Activated T-helper 2 cell treated with anti-CD3 and anti-CD28 coated beads, Interferon-gamma antibody, Interleukin-2, Interleukin-4, amounts not matched to agents 10 μg/mL and 5 μg/mL and 100 μg/mL, durations not matched to agents 14 hours and 24 hours and 36 hours (primary cell): ENCODE measurements around the gene ACBD6. TPM values are rescaled to one million over a fixed set of nuclear protein-coding genes. Genes with fewer than 3 reads are reported as not detected.

ENCODE experiments used
- DNase-seq: peaks from one replicate; pipeline ENCODE4 v3.0.0; 2021; ENCODE audit warnings: low spot score
- H3K27ac Mint-ChIP-seq: one replicate; pipeline ENCODE4 v1.8.0; 2021; ENCODE audit warnings: mixed read lengths
- H3K27me3 Mint-ChIP-seq: one replicate; pipeline ENCODE4 v1.8.0; 2021; ENCODE audit warnings: low read depth, mixed read lengths
- H3K36me3 Mint-ChIP-seq: one replicate; pipeline ENCODE4 v1.8.0; 2021; ENCODE audit warnings: low read depth, mixed read lengths
- H3K4me1 Mint-ChIP-seq: one replicate; pipeline ENCODE4 v1.8.0; 2021; ENCODE audit warnings: low read depth, mixed read lengths
- H3K4me3 Mint-ChIP-seq: one replicate; pipeline ENCODE4 v1.8.0; 2021; ENCODE audit warnings: low read depth, mild to moderate bottlenecking, moderate library complexity, mixed read lengths
- H3K9me3 Mint-ChIP-seq: one replicate; pipeline ENCODE4 v1.8.0; 2021; ENCODE audit warnings: mixed read lengths
- intact Hi-C: fragments of 100-400 bp; cut with micrococcal nuclease; formaldehyde crosslinking; loops from one replicate; pipeline ENCODE4 v1.15.1; 2023
- total RNA-seq: library from RNA; stranded (reverse); gene quantifications from 2 replicates; pipeline ENCODE4 v1.2.3, GENCODE V29; 2022

ACBD6 gene
- total RNA-seq, 1 donor from 2014 or later, result 48.9 TPM

DNA sequence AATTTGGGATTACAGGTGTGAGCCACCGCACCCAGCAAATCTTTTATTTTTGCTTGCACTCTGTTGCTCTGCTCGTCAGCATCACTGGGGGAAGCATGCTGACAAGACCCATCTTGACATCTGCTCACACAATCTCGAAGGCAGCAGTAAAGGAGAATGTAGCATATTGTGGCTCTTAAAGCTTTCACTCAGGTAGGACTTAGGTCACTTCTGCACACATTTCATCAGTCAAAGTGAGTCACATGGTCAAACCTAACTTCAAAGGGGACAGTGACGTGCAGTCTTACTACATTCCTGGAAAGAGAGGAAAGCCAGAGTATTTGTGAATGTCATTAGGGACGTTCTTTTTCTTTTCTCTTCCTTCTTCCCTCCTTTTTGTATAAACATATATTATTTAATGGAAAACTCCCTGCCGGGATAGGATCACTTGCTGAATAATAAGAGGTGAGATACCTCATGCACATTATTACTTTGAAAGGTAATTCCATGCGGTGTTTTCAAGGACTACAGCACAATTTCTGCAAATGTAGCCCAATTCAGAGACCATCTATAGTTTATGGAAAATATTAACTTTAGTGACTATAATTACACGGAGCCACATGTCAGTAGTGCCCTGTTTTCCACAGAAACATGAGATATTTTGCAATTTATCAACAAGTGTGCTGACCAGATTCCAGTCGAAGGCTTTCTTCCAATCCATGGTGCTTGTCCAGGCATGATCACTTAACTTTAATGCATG lies 19.3 kb upstream of the ACBD6 start:
- H3K27me3 Mint-ChIP-seq, result peaks cover 5% of the 10 kb centered on the region
- no peak overlapping the region for H3K27ac Mint-ChIP-seq
- no peak for DNase-seq
- H3K4me1 Mint-ChIP-seq, result peaks cover 3% of the 10 kb centered on the region
- intact Hi-C loops, result no loop called here
- H3K36me3 Mint-ChIP-seq, result no peaks in the 10 kb centered on the region
- H3K4me3 Mint-ChIP-seq, result no peak overlapping the region
- H3K9me3 Mint-ChIP-seq, result no peaks in the 10 kb centered on the region

DNA sequence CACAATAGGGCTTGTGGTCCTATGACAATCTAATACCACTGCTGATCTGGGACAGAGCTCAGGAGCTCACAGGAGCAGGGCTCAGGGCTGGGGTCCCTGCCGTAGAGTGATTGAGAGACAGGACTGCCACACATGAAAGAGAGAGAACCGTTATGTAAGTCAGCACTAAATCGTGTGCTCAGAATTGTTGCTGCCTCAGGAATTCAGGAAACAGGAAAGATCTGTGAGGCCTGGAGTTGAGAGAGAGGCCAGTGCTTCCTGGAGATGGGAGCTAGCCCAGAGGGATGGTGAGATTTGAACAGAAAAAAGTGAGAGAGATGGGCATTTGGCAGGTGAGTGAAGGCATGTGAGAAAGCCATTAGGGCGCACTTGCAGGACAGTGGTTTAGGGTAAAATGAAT lies 17.5 kb upstream of the ACBD6 start:
- no peaks in the 10 kb centered on the region for H3K36me3 Mint-ChIP-seq
- peaks cover 1% of the 10 kb centered on the region for H3K4me1 Mint-ChIP-seq
- H3K9me3 Mint-ChIP-seq, result no peaks in the 10 kb centered on the region
- H3K27me3 Mint-ChIP-seq, result peaks cover 3% of the 10 kb centered on the region
- no peak overlapping the region for H3K27ac Mint-ChIP-seq
- no peak for DNase-seq
- intact Hi-C loops, result loop anchor here (5.0 kb wide), 2 partner anchors 112 to 342 kb away; partner anchors contain the start of gene XPR1
- H3K4me3 Mint-ChIP-seq, result no peak overlapping the region

DNA sequence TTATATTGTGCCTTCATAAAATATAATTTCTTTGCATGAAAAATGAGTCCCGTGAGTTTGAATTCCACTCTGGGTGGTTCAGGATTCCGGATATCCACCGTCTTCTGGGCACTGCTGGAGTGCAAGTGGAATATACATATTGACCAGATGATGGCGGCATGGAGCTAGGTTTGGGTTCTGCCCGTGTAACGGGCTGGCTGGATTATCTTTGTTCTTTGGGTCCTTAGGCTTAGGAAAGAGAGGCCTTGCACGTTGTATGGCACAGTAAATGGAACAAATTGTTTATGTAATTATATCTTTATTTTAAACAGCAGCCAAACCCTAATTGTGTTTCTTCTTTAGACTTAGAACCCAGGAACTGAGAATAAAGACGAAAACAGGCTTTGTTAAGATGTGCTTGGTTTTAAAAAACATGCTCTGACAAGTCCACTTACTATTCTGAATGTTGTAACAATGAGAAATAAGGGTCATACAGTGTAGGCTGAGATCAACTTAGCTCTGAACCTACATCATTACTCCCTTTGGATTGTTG lies 13.5 kb upstream of the ACBD6 start:
- peaks cover 11% of the 10 kb centered on the region for H3K27me3 Mint-ChIP-seq
- peak; percentile 30 for DNase-seq
- no peaks in the 10 kb centered on the region for H3K9me3 Mint-ChIP-seq
- intact Hi-C loops, result loop anchor here (5.0 kb wide), 2 partner anchors 116 to 346 kb away; partner anchors contain the start of gene XPR1
- no peaks in the 10 kb centered on the region for H3K36me3 Mint-ChIP-seq
- no peak overlapping the region for H3K27ac Mint-ChIP-seq
- H3K4me1 Mint-ChIP-seq, result peaks cover 1% of the 10 kb centered on the region
- H3K4me3 Mint-ChIP-seq, result no peak overlapping the region

DNA sequence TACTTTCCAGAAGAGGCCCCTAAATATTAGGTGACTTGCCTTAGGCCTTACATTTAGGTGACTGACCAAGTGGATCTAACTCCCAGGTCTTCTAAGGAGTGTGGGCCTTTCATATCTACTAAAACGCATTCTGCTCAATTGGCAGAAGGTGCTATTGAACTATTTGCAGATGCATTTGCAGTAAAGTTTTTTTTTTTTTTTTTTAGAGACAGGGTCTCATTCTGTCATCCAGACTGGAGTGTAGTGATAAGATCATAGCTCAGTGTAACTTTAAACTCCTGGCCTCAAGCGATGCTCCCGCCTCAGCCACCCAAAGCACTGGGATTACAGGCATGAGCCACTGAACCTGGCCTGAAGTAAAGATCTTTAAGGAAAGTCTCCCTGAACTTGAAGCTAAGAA lies 13.0 kb upstream of the ACBD6 start:
- peaks cover 1% of the 10 kb centered on the region for H3K4me1 Mint-ChIP-seq
- H3K4me3 Mint-ChIP-seq, result no peak overlapping the region
- H3K27ac Mint-ChIP-seq, result no peak overlapping the region
- no peaks in the 10 kb centered on the region for H3K36me3 Mint-ChIP-seq
- DNase-seq, result no peak
- no peaks in the 10 kb centered on the region for H3K9me3 Mint-ChIP-seq
- H3K27me3 Mint-ChIP-seq, result peaks cover 13% of the 10 kb centered on the region
- intact Hi-C loops, result loop anchor here (5.0 kb wide), 2 partner anchors 117 to 347 kb away; partner anchors contain the start of gene XPR1

DNA sequence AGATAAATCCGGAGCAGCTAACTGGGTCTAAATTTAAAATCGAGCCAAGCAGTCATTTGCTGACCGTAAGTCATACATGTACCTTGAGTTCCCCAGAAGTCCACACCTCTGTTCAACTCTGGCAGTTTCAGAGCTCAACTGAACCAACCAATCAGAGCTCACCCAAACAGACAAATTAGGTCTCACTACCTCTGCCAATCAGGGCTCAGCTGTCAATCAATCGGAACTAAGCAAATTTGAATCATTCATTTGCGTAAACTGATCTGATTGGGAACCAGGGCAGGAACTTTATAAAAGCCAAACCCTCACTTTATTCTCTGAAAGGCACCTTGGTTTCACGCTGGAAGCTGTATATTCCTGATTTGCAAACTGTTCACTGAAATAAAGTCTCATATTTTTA lies 11.2 kb upstream of the ACBD6 start:
- H3K27me3 Mint-ChIP-seq, result peaks cover 14% of the 10 kb centered on the region
- H3K27ac Mint-ChIP-seq, result no peak overlapping the region
- H3K9me3 Mint-ChIP-seq, result no peaks in the 10 kb centered on the region
- H3K4me1 Mint-ChIP-seq, result peaks cover 1% of the 10 kb centered on the region
- intact Hi-C loops, result no loop called here
- DNase-seq, result no peak
- H3K4me3 Mint-ChIP-seq, result no peak overlapping the region
- no peaks in the 10 kb centered on the region for H3K36me3 Mint-ChIP-seq

DNA sequence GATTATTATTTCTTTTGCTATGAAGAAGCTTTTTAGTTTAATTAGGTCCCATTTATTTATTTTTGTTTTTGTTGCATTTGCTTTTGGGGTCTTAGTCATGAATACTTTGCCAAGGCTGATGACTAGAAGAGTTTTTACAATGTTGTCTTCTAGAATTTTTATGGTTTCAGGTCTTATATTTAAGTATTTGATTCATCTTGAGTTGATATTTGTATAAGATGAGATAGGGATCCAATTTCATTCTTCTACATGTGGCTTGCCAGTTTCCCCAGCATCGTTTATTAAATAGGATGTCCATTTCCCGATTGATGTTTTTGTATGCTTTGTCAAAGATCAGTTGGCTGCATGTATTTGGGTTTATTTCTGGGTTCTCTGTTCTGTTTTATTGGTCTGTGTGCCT lies 8.5 kb upstream of the ACBD6 start:
- Mint-ChIP-seq H3K27me3 (peaks cover 14% of the 10 kb centered on the region), H3K4me1 (peaks cover 7% of the 10 kb centered on the region), H3K4me3 (no peak overlapping the region), H3K36me3 (no peaks in the 10 kb centered on the region), H3K27ac (no peak overlapping the region), H3K9me3 (no peaks in the 10 kb centered on the region)
- no peak for DNase-seq
- intact Hi-C loops, result no loop called here

DNA sequence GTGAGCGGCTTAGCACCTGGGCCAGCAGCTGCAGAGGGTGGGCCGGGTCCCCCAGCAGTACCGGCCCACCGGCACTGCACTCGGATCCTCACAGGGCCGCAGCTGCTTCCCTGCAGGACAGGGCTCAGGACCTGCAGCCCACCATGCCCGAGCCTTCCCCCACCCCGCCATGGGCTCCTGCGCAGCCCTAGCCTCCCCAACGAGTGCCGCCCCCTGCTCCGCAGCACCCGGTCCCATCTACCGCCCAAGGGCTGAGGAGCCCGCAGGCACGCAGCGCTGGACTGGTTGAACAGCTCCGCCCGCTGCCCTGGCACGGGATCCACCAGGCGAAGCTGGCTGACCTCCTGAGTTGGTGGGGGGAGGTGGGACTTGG lies 6.3 kb upstream of the ACBD6 start:
- peaks cover 14% of the 10 kb centered on the region for H3K27me3 Mint-ChIP-seq
- intact Hi-C loops, result no loop called here
- H3K36me3 Mint-ChIP-seq, result no peaks in the 10 kb centered on the region
- peaks cover 6% of the 10 kb centered on the region for H3K4me1 Mint-ChIP-seq
- no peak overlapping the region for H3K4me3 Mint-ChIP-seq
- no peaks in the 10 kb centered on the region for H3K9me3 Mint-ChIP-seq
- no peak overlapping the region for H3K27ac Mint-ChIP-seq
- no peak for DNase-seq

DNA sequence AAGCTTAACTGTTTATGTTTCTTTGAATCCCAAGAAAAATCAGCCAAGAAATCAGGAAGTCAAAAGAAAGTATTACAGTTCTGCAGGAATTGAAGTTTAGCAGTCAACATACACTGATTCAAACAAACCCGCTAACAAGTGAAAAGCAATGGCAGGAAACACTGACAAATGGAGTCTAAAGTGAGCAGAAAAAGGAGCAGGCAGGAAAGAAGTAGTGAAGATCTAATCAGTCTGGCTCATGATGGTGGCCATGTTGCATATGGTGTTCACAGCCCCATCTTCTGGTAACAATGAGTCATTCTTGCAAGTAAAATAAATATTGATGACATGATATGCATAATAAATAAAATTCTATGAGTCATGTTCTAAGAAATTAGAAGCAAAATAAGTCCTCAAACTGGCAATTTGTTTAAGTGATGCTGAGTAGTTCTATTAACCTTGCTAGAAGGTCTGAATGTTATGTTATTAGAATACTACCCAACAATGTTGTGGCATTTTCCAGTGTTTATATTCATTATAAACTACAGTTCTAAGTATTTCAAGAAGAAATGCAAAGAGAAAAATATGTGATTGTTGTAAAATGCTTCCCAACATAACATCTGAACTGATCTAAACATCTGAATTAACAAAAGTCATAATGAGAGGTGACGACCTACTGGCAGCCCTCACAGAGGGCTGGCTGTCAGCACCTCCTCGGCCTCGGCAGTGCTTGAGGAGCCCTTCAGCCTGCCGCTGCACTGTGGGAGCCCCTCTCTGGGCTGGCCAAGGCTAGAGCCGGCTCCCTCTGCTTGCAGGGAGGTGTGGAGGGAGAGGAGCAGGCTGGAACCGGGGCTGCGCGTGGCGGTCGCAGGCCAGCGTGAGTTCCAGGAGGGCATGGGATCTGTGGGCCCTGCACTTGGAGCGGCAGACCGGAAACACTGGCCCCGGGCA lies 5.7 kb upstream of the ACBD6 start:
- peaks cover 11% of the 10 kb centered on the region for H3K4me1 Mint-ChIP-seq
- intact Hi-C loops, result no loop called here

DNA sequence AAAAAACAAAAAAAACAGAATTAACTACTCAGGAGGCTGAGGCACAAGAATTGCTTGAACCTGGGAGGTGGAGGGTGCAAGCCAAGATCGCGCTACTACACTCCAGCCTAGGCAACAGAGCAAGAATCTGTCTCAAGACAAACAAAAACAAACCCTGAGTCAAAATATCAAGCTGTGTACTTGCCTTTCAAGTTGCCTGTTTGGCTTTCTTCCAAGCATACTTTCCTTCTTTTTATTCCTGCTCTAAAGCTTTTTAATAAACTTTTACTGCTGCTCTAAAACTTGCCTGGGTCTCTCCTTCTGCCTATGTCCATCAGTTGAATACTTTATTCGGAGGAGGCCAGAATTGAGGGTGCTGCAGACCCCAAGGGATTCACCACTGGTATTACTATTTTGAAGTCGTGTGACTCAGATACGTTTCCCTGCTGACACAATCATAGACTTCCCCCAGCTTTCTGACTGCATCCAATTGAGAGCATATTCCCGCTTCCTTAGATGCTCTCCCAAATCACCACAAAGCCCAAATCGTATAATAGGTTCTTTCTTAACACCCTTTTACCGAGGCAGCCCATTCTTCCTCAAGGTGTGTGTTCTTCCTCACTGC lies 3.5 kb upstream of the ACBD6 start:
- peaks cover 10% of the 10 kb centered on the region for H3K36me3 Mint-ChIP-seq
- H3K27ac Mint-ChIP-seq, result no peak overlapping the region
- peaks cover 23% of the 10 kb centered on the region for H3K4me1 Mint-ChIP-seq
- DNase-seq, result no peak
- no peak overlapping the region for H3K4me3 Mint-ChIP-seq
- H3K9me3 Mint-ChIP-seq, result no peaks in the 10 kb centered on the region
- peaks cover 6% of the 10 kb centered on the region for H3K27me3 Mint-ChIP-seq
- intact Hi-C loops, result no loop called here

More for the DNA sequence above, 5.7 kb upstream of the ACBD6 start:
- no peaks in the 10 kb centered on the region for H3K36me3 Mint-ChIP-seq
- no peak overlapping the region for H3K27ac Mint-ChIP-seq
- peaks cover 14% of the 10 kb centered on the region for H3K27me3 Mint-ChIP-seq
- no peaks in the 10 kb centered on the region for H3K9me3 Mint-ChIP-seq
- DNase-seq, result no peak
- no peak overlapping the region for H3K4me3 Mint-ChIP-seq

DNA sequence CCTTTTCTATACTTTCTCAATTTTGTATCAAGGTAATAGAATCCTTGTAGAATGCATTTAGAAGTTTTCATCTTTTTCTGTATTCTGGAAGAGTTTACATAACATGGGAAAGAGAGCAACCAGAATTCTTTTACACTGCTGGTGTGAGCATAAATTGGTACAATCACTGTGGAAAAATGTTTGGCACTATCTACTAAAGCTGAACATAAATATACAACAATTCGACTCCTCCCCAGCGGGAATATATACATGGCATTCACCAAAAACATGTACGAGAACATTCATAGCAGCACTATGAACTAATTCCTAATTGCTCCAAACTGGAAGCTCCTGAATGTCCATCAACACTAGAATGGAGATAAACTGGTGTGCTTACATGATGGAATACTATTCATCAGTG lies 1.8 kb upstream of the ACBD6 start:
- intact Hi-C loops, result loop anchor here (5.0 kb wide), 2 partner anchors 598 to 638 kb away; no protein-coding TSS in a partner anchor
- Mint-ChIP-seq H3K4me3 (peak overlapping the region; percentile 14), H3K27me3 (no peaks in the 10 kb centered on the region), H3K36me3 (peaks cover 18% of the 10 kb centered on the region), H3K27ac (no peak overlapping the region), H3K4me1 (peaks cover 26% of the 10 kb centered on the region), H3K9me3 (no peaks in the 10 kb centered on the region)
- no peak for DNase-seq

DNA sequence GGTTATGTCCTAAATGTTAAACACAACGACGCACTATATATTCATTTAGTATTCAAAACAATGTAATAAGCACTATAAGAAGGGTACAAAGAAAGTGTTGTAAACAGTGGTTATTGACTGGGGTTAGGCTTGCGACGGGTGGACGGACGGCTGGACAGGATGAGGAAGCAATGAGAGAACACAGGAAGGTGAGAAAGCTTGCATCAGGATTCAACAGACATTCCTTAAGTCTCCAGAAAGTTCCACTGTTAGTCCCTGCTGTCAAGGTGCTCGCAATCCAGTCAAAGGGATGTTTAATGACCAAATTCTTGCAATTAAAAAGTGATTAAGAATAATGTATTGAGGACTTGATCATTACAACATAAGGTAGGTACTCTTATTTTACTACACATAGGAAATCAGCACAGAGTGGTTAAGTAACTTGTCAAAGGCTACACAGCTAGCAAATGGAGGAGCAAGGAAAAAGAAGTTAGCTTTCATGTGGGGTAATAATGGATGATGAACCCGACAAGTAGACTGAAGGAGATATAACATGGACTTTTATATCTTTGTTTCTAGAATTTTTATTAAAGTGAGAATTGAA lies 994 bp upstream of the ACBD6 start:
- H3K27ac Mint-ChIP-seq, result peak overlapping the region; percentile 96
- peaks cover 21% of the 10 kb centered on the region for H3K36me3 Mint-ChIP-seq
- intact Hi-C loops, result loop anchor here (1.0 to 5.0 kb wide), 5 partner anchors 69 to 639 kb away; partner anchors contain the start of gene XPR1
- H3K9me3 Mint-ChIP-seq, result no peaks in the 10 kb centered on the region
- no peak for DNase-seq
- peaks cover 26% of the 10 kb centered on the region for H3K4me1 Mint-ChIP-seq
- no peaks in the 10 kb centered on the region for H3K27me3 Mint-ChIP-seq
- peak overlapping the region; percentile 98 for H3K4me3 Mint-ChIP-seq

DNA sequence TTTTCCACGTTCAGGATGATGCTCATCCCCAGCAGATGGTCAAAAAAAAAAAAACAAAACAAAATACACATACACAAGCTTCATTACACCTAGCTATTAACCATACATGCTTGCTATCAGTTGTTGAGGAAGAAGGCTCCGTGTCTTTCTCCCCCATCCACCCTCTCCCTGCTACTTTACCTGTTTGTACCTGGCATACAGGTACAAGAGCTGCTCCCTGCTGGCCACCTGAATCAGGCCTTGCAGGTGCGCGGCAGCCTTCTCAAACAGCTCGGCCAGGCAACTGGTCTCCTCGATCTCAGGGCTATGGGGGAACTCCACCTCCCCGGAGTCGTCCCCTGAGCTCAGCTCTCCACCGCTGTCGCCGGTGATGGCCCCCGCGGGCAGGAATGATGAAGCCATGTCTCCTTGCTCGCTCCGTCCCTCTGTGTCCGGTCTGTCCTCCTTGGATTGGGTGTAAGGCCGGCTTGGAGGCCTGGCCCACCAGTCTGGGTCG lies 464 bp downstream of the ACBD6 start:
- H3K27ac Mint-ChIP-seq, result peak overlapping the region; percentile 96
- intact Hi-C loops, result loop anchor here (2.0 to 5.0 kb wide), 4 partner anchors 71 to 640 kb away; no protein-coding TSS in a partner anchor
- no peaks in the 10 kb centered on the region for H3K27me3 Mint-ChIP-seq
- peaks cover 24% of the 10 kb centered on the region for H3K36me3 Mint-ChIP-seq
- H3K9me3 Mint-ChIP-seq, result no peaks in the 10 kb centered on the region
- no peak for DNase-seq
- H3K4me3 Mint-ChIP-seq, result peak overlapping the region; percentile 98
- H3K4me1 Mint-ChIP-seq, result peaks cover 20% of the 10 kb centered on the region
